Hematopoietic multipotent progenitor cell treated with erythropoietin and hydrocortisone succinate and interleukin-3 and kit ligand, for 8 days (in vitro differentiated cells): Measurements from ENCODE around the gene WDR64.
A peak's percentile ranks its signal among the peaks of the same experiment; 100 is the strongest.
"Not testable (repeated sequence)": the region's sequence is repeated elsewhere in the genome, so short reads cannot be mapped to it uniquely, and the experiment has no call there.

Experiments used
- DNase-seq: peaks from one replicate; pipeline ENCODE4 v3.0.0-alpha.2; 2015

WDR64 gene

DNA sequence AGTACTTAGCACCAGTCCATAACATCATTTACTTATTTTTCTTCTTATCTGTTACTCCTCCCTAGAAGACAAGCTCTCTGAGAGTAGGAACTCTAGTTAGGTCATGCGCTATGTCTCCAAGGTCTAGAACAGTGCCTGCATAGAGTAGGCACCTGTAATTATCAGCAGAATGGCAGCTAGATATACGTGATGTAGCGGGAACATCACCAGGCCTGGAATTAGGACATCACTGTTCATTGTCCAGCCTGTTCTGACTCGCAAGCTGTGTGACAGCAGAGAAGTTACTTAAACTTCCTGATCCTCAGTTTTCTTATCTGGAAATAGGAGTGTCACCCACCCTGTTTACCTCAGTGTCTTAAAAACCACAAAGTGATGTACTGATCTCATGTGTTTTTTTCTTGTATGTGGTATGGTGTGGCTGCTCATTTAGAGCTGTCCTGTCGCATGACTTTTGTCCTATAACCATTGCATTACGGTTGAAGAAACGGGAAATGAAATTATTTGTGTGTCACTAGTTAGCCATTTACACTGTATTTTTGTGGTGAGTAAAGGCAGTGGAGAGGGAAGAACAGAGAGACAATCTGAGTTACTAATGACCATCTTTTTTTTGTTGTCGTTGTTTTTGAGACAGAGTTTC, 158.8 kb downstream of the WDR64 start:
- DNase-seq = no peak

DNA sequence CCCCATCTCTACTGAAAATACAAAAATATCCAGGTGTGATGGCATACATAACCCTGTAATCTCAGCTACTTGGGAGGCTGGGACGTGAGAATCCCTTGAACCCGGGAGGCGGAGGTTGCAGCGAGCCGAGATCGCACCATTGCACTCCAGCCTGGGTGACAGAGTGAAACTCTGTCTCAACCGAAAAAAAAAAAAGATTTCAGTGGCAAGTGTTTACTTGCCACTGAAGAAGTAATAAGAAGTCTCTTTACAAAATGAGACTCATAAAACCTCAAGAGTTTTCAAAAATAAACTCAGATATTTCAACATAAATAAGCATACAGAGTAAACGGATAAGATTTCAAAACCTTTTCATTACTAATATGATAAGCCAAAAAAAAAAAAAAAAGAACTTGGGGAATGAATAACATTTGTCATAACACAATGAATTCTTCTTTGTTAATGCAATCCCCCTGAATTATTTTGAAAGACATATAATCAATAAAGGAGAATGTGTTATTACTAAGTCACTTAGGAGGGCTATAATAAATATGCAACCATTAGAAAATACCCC, 161.8 kb downstream of the WDR64 start:
- no peak for DNase-seq

DNA sequence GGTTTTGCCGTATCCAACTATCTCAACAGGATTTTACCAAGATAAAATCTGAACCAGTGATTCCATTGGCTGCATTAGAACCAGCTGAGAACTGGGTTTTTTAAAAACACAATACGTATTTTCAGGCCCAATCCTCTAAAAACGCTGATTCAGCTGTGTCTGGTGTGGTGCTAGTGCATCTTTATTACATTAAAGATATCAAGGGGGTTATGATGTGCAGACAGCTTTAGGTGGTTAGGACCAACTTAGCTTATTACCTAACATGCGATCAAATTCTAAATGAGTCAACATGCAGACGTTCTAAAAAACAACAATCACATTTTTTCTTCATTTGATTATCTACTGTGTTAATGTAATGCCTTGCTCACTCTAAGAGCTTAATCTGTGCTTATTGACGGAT, 163.9 kb downstream of the WDR64 start:
- no peak for DNase-seq

DNA sequence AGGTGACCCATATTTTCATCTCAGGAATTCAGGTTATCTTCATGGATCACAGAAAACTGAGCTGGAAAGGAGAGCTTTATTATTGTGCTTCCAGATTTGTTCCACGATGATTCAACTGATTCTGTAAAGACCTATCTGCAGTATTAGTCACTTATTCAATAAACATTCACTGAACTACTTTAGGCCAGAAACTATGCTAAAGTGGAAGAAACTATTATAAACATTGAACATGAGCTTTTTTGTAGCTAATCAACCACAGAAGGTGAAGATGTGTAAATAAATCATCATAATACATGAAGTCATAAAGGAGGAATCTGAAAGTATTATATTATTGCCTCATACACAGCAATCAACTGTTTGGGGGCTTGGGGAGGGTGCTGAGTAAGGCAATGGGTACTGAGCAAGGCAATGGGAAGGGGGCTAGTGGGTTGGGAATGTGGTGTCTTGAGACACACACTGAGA, 165.3 kb downstream of the WDR64 start:
- DNase-seq = no peak

DNA sequence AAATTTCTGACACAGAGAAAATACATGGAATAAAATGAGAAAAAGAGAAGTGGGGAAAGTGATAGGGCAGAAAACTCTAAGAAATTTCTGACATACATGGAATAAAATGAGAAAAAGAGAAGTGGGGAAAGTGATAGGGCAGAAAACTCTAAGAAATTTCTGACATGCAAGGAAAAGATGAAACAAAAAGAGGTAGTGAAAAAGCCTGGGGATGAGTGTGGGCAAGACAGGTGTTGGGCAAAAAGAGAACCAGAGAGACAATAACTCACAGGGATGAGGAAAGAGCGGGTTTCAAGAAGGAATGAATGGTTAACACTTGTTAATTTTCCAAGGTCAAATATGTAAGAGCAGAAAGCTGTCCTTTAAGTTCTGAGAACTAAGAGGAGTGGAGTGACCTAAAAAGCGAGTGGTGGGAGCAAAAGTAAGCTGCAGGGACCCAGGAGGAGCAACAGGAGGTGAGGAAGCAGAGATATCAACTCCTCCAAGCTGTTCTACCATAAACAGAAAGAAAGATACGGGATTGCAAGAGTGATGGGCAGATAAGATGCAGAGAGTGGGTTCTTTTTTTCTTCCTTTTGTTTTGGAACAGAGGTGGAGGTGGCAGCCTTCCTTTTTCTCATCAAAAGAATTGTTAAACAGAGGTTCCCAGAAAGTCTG, 166.0 kb downstream of the WDR64 start:
- DNase-seq = no peak

DNA sequence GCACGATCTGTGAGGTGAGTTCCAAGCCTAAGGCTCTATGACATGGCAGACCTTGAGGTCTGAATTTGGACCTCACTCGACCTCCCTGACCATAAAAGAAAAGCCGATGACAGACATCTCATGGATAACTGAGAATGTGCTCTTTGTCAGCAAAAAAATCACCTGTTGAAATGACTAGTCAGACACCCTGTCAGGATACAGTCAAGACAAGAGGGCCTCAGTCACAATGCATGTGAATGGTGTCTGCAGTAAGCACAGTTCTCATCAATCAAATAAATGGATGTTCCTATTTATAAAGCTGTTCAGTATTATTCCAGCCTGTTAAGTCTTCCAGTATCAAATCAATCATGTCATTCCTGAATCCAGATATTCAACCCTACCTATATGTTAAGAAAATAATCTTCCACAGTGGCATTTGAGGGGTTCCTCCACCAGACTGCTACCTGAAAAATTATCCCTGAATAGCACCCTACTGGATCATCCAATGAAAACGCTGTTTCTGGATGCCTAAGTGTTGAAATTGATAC, 167.3 kb downstream of the WDR64 start:
- DNase-seq = no peak

DNA sequence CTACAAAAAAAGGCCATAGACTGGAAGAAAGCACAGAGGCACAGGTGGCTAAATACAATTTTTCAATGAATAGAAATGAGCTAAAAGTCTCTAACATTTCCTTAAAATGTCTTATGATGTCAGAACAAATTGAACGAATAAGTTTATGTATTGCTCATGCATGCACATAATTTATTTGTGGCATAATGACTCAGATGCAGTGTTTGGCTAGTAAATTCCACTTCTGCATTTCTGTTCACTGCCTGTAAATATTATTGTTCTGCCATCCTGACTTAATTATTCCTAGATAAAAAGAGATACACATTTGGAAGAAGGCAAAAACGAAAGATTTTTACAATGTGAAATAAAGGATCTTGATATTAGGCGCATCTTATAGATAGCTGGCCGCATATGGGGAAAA, 169.3 kb downstream of the WDR64 start:
- no peak for DNase-seq

DNA sequence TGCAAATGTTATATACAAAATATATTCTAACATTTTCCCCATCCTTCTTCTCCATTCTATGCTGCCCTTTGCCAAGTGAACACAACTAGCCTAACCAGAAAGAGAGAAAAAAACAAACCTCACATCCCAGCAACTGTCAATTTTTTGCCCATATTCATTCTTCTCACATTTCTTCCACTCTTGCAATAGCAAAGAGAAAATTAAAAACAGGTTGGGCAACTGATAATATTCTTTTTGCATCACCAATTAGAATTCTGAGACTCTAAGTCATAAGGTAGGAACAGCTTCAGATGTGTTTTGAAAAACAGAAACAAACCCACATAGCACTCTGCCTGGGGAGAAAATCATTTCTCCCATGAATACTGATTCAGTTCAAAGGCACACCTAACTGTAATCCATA, 170.8 kb downstream of the WDR64 start:
- no peak for DNase-seq

DNA sequence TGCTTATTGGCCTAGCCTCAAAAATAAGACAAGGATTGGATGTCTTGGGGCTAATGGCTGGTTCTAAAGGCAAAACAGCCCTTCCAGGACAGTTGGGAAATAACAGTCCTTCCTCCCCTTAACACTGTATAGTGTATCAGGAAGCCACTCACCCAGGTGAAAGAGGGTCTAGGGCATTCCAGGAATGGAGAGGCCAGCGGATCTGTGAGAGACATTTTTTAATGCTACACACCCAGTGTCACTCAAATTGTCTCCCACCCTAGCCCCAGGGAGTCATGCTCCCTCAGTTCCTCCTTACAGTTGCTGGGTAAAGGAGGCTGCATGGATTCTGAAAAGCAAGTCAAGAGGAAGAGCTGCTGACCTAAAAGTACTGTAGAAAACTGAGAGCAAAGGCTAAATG, 171.8 kb downstream of the WDR64 start:
- no peak for DNase-seq

DNA sequence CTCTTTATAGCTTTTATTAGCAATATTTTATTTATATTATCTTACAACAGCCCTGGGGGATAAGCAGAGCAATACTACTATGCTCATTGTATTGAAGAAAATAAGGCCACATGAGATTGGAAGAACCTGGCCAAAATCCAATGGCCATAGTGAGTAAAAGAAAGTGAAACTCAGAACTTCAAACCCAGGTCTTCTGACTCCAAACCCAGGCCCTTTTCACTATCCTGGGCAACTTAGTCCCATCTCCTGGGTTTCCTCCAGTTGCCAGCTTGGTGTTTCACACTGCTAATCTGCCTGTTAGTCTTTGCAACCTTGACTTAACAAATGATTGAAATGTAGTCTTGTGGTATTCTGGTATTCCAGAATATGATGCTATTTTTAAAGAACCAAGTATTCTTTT, 173.5 kb downstream of the WDR64 start:
- DNase-seq = peak; percentile 28

DNA sequence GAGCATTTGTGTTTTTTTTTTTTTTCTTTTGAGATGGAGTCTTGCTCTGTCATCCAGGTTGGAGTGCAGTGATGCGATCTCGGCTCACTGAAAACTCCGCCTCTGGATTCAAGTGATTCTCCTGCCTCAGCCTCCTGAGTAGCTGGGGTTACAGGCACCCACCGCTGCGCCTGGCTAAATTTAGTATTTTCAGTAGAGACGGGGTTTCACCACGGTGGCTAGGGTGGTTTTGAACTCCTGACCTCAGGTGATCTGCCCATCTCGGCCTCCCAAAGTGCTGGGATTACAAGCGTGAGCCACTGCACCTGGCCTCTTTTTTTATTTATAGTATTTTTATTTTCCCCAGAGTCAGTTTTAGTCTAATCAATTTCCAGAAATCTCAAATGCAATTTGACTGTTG, 174.5 kb downstream of the WDR64 start:
- DNase-seq = not testable (repeated sequence)

DNA sequence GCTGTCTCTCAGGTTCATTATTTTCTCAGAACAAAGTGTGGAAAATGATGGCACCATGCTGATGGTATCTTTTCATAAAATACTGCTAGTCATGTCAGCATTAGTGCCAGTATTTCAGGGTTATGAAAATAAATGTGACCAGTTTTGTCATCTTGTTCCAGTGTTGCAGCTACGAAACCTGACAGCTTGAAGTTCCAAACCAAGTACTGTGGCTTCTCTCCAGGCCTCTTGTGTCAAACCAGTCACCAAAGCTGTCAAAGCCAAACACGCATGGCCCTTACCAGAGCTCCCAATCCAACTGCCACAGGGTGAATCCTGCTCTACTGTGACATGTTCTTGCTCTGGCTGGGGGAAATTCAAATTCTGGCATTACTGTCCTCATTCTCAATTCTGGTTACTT, 175.2 kb downstream of the WDR64 start:
- DNase-seq = no peak

DNA sequence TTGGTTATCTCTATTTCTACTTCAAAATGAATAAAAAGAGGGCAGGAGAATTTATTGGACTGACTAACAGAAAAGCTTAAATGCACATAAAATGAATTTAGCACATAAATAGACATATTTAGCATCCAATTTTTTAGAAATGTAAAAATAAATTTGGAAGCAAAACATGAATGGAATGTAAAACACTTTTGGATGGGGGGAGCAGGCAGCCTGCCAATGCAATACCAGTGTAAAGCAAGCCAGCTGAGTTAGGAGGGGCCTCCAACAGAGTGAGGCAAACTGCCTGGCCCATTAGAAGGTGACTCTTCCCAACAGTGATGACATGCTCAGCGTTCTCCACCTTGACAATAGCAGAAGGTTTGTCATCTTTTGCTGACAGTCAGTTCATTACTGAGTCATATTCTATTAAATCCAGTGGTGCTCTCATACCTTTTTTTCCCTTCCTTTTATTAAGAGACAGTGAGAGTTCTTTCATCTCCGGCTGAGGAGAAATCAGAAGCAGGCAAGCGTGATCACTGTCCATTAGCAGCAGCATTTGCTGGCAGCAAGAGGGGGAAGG, 176.5 kb downstream of the WDR64 start:
- DNase-seq = no peak

DNA sequence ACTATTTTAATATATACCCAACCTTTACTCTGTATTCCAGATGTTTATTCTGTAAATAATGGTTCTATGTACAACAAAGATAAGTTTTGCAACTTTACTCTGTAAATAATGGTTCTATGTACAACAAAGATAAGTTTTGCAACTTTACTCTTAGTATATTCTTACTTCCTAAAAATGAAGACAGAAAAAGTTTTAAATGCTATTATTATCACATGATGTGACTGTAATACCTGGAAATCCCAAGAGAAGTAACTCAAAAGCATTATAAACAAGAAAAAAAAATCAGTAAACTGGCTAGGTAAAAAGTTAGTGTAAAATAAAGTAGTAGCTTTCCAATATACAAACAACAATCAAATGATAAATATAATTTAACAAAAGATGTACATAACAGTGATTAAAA, 177.4 kb downstream of the WDR64 start:
- DNase-seq = no peak

DNA sequence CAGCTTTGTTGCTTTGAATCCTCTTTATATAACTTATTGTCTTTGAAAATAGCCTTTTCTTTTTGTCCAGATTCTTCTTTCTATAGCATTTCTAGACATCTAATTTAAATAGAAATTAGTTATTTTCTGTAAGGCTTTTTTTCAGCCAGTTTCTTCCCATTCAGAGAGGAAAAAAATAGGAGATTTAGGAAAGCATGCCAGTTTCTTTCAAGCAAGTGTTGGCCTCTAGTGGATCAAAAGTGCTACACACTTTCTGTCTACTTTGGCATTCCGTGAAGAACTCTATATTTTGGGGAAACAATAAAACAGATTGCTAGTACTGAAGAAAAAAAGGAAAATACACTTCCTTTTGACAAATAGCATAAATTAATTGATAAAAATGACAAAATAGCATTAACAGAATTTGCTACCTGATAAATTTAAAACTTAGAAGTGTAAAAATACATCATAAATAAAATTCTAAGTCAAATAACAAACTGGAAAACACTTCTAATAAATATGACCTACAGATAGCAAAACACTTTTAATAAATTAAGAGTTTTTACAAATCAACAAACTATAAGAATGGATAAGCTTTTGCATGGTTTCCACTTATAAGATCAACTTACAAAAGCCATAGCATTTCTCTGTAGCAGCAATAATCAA, 182.8 kb downstream of the WDR64 start:
- DNase-seq = peak; percentile 62

DNA sequence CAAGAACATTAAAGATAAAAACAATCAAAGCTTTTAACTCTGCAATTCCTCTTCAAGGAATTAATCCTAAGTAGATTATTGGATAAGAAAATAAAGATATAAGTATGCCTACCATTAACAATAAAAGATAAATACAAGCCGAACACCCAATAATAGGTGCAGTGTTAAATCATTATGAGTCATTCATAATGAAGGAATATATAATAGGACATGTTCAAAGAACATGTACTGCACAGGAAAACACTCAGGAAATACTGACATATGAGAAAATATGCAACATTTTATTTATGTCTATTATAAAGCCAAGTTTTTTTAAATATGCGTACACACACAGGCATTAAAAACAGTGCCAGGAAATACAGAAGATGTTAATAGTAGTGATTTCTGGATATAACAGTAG, 184.9 kb downstream of the WDR64 start:
- DNase-seq = no peak

DNA sequence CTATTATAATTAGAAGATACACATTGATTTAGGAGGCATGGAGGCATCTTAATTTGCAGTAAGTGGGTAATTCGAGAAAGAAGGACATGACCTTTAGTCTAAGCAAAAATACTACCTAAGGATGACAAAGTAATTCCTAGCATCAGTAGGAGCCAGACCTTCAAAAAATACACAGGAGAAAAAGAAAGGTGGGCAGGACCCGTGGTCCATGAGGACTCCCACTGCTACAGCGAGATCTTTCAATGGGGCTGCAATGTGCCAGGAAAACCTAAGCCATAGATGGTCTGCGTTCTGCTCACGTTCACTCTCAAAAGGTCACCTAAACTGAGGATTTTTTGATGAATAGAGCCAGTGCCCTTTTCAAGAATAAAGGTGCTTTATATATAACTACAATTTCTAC, 185.3 kb downstream of the WDR64 start:
- no peak for DNase-seq

DNA sequence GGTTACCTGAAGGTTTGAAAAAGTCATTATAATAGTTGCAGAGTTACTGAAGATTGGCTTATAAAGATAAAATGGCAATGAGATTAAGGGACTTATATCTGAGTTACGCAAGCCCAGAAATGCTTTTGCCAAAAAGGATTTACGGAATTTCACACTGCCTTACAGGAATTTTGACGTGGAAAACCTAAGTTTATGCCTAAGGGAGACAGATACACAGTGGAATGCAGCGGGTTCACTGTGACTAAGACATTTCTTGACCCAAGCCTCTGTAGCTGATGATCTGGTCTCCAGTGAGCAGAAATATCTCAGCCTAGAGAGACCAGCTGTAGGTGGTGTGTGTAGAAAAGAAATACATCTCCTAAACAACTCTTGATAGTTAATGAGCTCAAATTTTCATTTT, 185.8 kb downstream of the WDR64 start:
- no peak for DNase-seq

DNA sequence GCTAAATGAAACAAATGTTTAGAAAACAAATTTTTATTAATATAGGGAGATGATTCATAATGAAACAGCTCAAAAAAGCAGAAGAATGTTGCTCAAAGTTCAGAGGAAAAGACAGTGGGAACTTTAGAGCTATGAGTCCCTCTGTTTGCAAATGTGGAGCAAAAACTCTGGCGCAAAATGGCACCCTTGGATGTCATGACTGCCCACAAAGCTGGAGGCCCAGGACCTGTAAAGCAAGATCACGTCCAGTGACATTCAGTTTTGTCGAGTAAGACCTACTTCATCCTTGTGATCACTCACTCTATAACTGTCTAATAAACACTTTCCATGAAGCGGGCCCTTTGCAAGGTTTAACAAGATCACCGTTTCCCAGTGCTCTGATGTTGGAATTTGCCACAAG, 186.8 kb downstream of the WDR64 start:
- no peak for DNase-seq

DNA sequence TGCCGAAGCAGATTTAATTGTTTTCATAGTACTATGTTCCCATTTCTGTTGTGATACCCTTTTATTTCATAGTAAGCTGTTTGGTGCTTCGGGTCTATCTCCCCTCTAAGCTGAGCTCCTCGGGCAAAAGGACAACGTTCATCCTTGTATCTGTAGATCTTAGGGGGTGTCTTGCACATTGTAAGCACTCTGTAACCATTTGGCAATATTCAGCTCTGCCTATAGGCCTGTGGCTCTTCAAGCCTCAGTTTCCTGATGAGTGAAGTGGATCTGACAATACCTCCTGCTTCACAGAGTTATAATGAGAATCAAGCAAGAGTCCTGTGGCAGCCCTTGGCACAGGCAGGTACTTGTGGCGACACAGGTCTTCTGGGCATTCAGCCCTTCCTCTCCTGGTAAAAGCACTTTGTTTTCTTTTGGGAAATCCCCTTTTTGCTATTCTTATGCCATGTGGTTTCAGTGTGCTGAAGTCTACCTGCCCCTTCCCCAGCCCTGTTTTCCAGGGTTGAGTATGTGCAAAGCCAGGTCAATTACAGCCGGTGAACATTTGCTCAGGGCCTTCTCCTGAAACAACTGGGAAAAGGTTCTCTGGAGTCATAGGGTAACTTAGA, 187.4 kb downstream of the WDR64 start:
- DNase-seq = no peak

DNA sequence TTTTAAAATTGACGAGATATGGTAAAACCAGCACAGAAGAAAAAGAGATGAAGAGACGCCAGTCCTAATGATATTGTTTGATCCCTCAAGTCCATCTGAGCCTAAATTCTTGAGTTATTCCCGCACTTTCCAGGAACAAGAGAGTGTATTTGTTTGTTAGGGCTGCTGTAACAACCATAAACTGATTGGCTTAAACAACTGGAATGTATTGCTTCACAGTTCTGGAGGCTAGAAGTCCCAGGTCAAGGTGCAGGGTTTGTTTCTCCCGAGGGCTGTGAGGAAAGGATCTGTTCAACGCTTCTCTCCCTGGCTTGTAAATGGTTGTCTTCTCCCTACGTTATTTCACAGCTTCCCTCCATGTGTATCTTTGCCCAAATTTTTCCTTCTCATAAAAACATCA, 188.1 kb downstream of the WDR64 start:
- DNase-seq = no peak

DNA sequence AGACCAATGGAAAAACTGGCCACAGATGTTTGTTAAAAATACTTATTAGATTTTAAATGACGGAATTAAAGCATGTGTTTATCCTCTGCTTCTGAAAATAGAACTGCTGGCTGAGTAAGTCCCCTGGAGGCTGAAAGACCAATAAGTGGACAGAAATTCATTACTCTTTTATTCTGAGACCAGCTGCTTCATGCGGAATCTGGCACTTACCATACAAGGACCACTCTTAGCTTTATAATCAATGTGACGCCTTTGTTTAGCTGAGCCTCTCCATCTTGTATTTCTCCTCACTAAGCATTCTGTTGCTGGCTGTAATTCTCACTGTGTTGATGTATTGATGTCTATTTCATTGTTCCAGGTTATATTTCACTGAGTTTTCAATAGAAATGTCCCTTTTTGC, 189.6 kb downstream of the WDR64 start:
- no peak for DNase-seq

DNA sequence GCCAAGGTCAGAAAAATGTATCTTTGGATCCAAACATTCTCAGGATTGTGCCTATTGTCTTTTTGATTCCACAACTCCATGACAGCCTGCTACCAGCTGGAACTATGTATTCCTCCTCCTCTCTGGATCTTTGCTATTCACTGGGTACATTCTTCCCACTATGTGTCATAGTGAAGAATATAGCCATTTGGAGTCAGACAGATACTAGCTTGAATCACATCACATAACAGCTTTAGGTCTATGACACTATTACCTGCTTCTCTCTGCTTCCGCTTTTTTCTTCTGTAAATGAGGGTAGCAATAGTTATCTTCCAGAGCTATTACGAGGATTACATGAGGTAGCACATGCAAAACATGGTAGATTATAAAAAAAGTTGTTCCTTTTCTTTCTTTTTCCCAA, 190.5 kb downstream of the WDR64 start:
- DNase-seq = no peak
